Activated CD8-positive, alpha-beta memory T cell treated with anti-CD3 and anti-CD28 coated beads, Interleukin-2, amount 50 U/mL, for 1 hour (primary cell): Measurements from ENCODE around the gene GARS1.

ENCODE experiments used
- DNase-seq: peaks from one replicate; pipeline ENCODE4 v3.0.0-alpha.2; 2020; ENCODE audit errors: extremely low read depth

The GARS1 gene

DNA sequence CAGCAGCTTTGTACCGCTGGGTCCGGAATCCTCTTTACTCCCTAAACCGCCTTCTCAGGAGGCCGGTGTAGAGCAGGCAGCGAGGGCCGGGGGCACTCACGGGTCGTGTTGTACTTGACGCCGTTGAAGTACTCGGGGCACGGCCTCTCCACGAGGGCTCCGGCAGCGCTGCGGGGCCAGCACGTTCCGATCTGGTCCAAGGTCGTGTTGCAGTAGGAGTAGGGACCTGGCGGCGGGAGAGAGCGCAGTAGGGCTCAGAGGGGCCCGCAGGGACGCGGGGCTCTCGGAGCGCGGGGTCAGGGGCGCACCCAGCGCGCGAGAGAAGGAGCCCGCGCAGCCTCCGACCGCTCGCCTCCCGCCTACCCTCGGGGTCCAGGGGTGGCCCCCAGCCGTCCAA lies 87.1 kb downstream of the GARS1 start:
- DNase-seq, result no peak

DNA sequence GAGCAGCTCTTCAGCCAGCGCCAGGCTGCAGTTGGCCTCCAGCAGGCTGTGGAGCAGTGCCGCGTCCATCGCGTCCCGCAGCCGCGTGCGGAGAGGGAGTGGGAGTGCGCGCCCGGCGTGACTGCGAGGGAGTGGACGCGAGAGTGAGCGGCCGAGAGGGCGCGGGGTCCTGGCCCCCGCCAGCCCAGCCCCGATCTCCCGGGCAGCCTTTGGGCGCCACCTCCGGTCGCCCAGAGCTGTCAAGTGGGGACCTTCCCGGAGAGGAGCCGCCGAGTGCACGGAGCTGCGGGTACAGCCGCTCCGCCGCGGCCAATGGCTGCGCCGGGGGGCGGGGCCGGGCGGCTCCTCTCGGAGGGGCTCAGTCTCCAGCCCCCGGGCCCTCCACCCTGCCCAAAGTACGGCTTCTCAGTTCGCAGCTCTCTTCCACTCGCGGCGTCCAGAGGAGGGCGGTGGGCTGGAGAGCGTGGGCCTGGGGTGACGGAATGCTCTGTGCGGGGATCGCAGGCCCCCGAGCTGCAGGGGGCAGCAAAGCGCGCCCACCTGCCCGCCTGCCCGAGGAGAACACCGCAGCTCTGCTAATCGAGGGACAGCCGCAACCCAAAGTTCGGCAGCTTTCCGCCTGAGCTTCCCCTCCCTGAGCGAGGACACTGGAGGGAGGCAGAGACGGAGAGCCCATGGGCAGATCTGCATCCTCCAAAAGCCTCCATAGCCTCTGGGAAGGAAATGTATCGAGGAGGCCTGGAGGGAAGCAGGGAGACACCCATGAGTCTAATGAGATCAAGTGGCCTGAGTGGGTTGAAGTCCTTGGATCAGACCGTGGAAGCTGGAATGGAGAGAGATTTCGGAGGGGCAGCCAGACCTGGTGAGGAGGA lies 87.8 kb downstream of the GARS1 start, which contains the start of gene CRHR2:
Gene CRHR2, minus strand, starts transcription at position 245 of the 872 bp plus-strand sequence. Its CDS starts 176 bp downstream, at position 69.
- DNase-seq, result no peak

DNA sequence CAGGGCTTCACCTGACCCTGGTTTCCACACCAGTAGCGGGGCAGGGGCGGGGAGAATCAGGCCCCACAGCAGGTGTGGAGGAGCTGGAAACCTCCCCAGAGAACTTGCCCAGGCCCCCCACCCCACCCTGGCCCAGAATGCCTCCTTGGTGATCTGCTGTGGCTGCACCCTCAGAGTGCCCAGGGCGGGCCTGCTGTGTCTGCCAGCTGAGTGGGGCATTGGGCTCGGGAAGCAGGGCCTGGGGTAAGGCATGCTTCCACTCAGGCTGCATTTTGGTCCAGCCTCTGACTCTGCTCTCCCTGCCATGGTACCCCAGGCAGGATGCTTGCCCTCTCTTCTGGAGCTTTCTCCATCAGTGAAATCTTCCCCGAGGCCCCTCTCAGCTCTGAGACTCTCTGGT lies 88.6 kb downstream of the GARS1 start:
- DNase-seq, result no peak
